ENCODE measurements around the gene ADGRE2. TPM values are rescaled to one million over a fixed set of nuclear protein-coding genes. Genes with fewer than 3 reads are reported as not detected.
"Not testable (repeated sequence)": the region's sequence is repeated elsewhere in the genome, so short reads cannot be mapped to it uniquely, and the experiment has no call there.

ADGRE2 gene
- total and polyA plus RNA-seq, 2 experiments from 2014 or later: 0.04 to 0.09 TPM

GRCh38 chr19:14767466-14767971, 10.8 kb downstream of the ADGRE2 start:
- Histone ChIP-seq H3K27me3 (no peaks in the 10 kb centered on the region), H3K9me3 (ENCODE audit: low read depth) (no peaks in the 10 kb centered on the region)

GRCh38 chr19:14765841-14766240, 12.5 kb downstream of the ADGRE2 start:
- not testable (repeated sequence) for H3K27ac ChIP-seq; H3K4me3 ChIP-seq; H3K36me3 ChIP-seq; H3K27me3 ChIP-seq; H3K9me3 ChIP-seq (ENCODE audit: low read depth); H3K4me1 ChIP-seq (ENCODE audit: low read depth); DNase-seq (ENCODE audit: low read depth in 1 of 2, low spot score in 1 of 2)

More at GRCh38 chr19:14767466-14767971, 10.8 kb downstream of the ADGRE2 start:
- H3K36me3 ChIP-seq: no peaks in the 10 kb centered on the region
- no peak overlapping the region for H3K4me3 ChIP-seq
- no peaks in the 10 kb centered on the region for H3K4me1 ChIP-seq (ENCODE audit: low read depth)
- no peak overlapping the region for H3K27ac ChIP-seq
- DNase-seq (ENCODE audit: low read depth in 1 of 2, low spot score in 1 of 2): no peak
- no peak for TF ChIP-seq CTCF (IDR thresholded peaks at IDR 0.05; ENCODE audit: low read depth, low read length)

DNA sequence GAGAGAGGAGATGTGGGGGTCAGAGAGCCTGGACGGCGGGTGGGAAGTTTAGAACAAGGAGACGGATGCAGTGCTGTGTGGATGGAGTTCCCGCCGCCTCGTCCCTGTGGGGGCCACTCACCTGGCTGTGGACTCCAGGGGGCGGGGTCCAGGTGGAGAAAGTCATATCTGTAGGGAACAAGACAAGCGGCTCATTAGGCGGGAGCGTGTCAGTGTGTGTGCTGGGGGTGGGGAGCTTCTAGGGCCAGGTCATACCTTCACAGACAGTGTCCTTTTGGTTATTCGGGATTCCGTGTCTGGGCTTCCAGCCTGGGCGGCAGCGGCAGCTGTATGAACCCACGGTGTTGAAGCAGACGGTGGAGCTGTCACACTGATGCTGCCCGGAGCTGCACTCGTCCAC, 13.0 kb downstream of the ADGRE2 start:
- not testable (repeated sequence) for H3K27me3 ChIP-seq

GRCh38 chr19:14764401-14764800, 14.0 kb downstream of the ADGRE2 start:
- H3K27ac ChIP-seq: no peak overlapping the region
- TF ChIP-seq CTCF (IDR thresholded peaks at IDR 0.05; ENCODE audit: low read depth, low read length): no peak
- no peaks in the 10 kb centered on the region for H3K9me3 ChIP-seq (ENCODE audit: low read depth)
- no peak overlapping the region for H3K4me3 ChIP-seq
- no peaks in the 10 kb centered on the region for H3K36me3 ChIP-seq
- no peak for DNase-seq (ENCODE audit: low read depth in 1 of 2, low spot score in 1 of 2)
- H3K4me1 ChIP-seq (ENCODE audit: low read depth): no peaks in the 10 kb centered on the region
- H3K27me3 ChIP-seq: no peaks in the 10 kb centered on the region

More for the DNA sequence above, 13.0 kb downstream of the ADGRE2 start:
- H3K36me3 ChIP-seq; H3K4me3 ChIP-seq; H3K27ac ChIP-seq; H3K9me3 ChIP-seq (ENCODE audit: low read depth); H3K4me1 ChIP-seq (ENCODE audit: low read depth); DNase-seq (ENCODE audit: low read depth in 1 of 2, low spot score in 1 of 2): not testable (repeated sequence)

DNA sequence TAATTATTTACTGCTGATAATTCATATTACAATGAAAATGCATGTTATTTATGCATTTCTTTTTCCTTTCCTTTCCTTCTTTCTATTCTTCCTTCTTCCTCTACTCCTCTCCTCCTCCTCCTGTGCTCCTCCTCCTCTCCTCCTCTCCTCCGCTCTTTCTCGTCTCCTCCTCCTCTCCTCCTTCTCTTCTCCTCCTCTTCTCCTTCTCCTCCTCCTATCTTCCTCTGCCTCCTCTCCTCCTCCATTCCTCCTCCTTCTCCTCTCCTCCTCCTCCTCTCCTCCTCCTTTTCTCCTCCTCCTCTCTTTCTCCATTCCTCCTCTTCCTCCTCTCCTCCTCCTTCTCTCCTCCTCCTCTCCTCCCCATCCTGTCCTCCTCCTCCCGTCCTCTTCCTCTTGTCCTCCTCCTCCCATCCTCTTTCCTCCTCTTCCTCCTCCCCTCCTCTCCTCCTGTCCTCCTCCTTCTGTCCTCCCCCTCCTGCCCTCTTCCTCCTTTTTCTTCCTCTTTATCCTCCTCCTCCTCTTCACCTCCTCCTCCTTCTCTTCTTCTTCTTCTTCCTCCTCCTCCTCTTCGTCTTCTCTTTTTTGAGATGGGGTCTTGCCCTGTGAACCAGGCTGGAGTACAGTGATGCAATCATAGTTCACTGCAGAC, 14.7 kb downstream of the ADGRE2 start:
- no peak for TF ChIP-seq CTCF (IDR thresholded peaks at IDR 0.05; ENCODE audit: low read depth, low read length)
- no peak for DNase-seq (ENCODE audit: low read depth in 1 of 2, low spot score in 1 of 2)
- H3K4me3 ChIP-seq: no peak overlapping the region
- no peaks in the 10 kb centered on the region for H3K9me3 ChIP-seq (ENCODE audit: low read depth)
- no peaks in the 10 kb centered on the region for H3K27me3 ChIP-seq
- H3K4me1 ChIP-seq (ENCODE audit: low read depth): no peaks in the 10 kb centered on the region
- no peak overlapping the region for H3K27ac ChIP-seq
- H3K36me3 ChIP-seq: no peaks in the 10 kb centered on the region

DNA sequence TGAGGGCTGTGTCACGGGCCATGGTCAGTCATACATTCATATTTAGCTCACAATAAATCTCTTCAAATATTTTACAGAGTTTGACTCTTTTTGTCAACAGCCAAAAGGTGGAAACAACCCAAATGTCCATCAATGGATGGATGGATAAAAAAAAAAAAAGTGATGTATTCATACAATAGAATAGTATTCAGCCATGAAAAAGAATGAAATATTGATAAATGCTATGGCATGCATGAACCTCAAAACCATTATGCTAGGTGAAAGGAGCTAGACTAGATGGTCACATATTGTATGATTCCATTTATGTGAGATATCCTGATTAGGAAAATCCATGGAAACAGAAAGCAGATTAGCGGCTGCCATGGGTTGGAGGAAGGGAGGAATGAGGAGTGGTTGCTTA, 16.2 kb downstream of the ADGRE2 start:
- no peaks in the 10 kb centered on the region for H3K4me1 ChIP-seq (ENCODE audit: low read depth)
- TF ChIP-seq CTCF (IDR thresholded peaks at IDR 0.05; ENCODE audit: low read depth, low read length): no peak
- no peaks in the 10 kb centered on the region for H3K36me3 ChIP-seq
- no peaks in the 10 kb centered on the region for H3K9me3 ChIP-seq (ENCODE audit: low read depth)
- no peak overlapping the region for H3K27ac ChIP-seq
- H3K4me3 ChIP-seq: no peak overlapping the region
- H3K27me3 ChIP-seq: no peaks in the 10 kb centered on the region
- DNase-seq (ENCODE audit: low read depth in 1 of 2, low spot score in 1 of 2): no peak
